Astrocyte (in vitro differentiated cells and primary cell): ENCODE data around the gene USP44. TPM values are rescaled to one million over a fixed set of nuclear protein-coding genes. Genes with fewer than 3 reads are reported as not detected.
"Not testable (repeated sequence)": the region's sequence is repeated elsewhere in the genome, so short reads cannot be mapped to it uniquely, and the experiment has no call there.

Experiments used
- DNase-seq: peaks from one replicate; pipeline ENCODE4 v3.0.0-alpha.2; 2010; ENCODE audit warnings: low read depth
- FAIRE-seq: peaks from 2 replicates; lab custom pipeline; 2011; peaks lifted over from hg19 to GRCh38; lab: Jason Lieb, UNC
- H2AFZ ChIP-seq: 2 replicates; pipeline ENCODE4 v1.6.0; 2012; ENCODE audit warnings: low read depth, low read length, inconsistent platforms
- H3K27ac ChIP-seq: 2 replicates; pipeline ENCODE4 v1.5.1; 2011; ENCODE audit warnings: low read depth, low read length, inconsistent platforms
- H3K27me3 ChIP-seq: 2 replicates; pipeline ENCODE4 v1.6.0; 2011; ENCODE audit warnings: low read length, inconsistent platforms; ENCODE audit not compliant: insufficient read depth
- H3K36me3 ChIP-seq: 2 replicates; pipeline ENCODE4 v1.5.1; 2011; ENCODE audit warnings: low read length, inconsistent platforms; ENCODE audit not compliant: insufficient read depth
- H3K4me1 ChIP-seq: 2 replicates; pipeline ENCODE4 v1.5.1; 2011; ENCODE audit warnings: low read length, inconsistent platforms; ENCODE audit not compliant: insufficient read depth
- H3K4me2 ChIP-seq: 2 replicates; pipeline ENCODE4 v1.6.0; 2012; ENCODE audit warnings: low read length, inconsistent platforms
- H3K4me3 ChIP-seq: 2 replicates; pipeline ENCODE4 v1.5.1; 2011; ENCODE audit warnings: low read depth, mild to moderate bottlenecking, low read length, inconsistent platforms; ENCODE audit not compliant: insufficient read depth
- H3K79me2 ChIP-seq: 2 replicates; pipeline ENCODE4 v1.6.0; 2012; ENCODE audit warnings: mild to moderate bottlenecking, low read length, inconsistent platforms; ENCODE audit not compliant: insufficient read depth
- H3K9ac ChIP-seq: 2 replicates; pipeline ENCODE4 v1.6.0; 2012; ENCODE audit warnings: mild to moderate bottlenecking, low read length, inconsistent platforms
- H3K9me3 ChIP-seq: 2 replicates; pipeline ENCODE4 v1.5.1; 2012; ENCODE audit warnings: low read depth, mild to moderate bottlenecking, low read length, inconsistent platforms; ENCODE audit not compliant: insufficient read depth
- H4K20me1 ChIP-seq: 2 replicates; pipeline ENCODE4 v1.6.0; 2012; ENCODE audit warnings: low read length, inconsistent platforms; ENCODE audit not compliant: insufficient read depth
- H3K27ac Mint-ChIP-seq: one replicate; pipeline ENCODE4 v1.8.0; 2021; ENCODE audit warnings: mild to moderate bottlenecking, mixed read lengths; ENCODE audit not compliant: unreplicated experiment
- H3K27me3 Mint-ChIP-seq: one replicate; pipeline ENCODE4 v1.8.0; 2021; ENCODE audit warnings: low read depth, mixed read lengths; ENCODE audit not compliant: unreplicated experiment
- H3K36me3 Mint-ChIP-seq: one replicate; pipeline ENCODE4 v1.8.0; 2021; ENCODE audit warnings: low read depth, mixed read lengths; ENCODE audit not compliant: unreplicated experiment
- H3K4me1 Mint-ChIP-seq: one replicate; pipeline ENCODE4 v1.8.0; 2021; ENCODE audit warnings: low read depth, mixed read lengths; ENCODE audit not compliant: unreplicated experiment
- H3K4me3 Mint-ChIP-seq: one replicate; pipeline ENCODE4 v1.8.0; 2021; ENCODE audit warnings: mild to moderate bottlenecking, moderate library complexity, mixed read lengths; ENCODE audit not compliant: unreplicated experiment
- H3K9me3 Mint-ChIP-seq: one replicate; pipeline ENCODE4 v1.8.0; 2021; ENCODE audit warnings: mild to moderate bottlenecking, mixed read lengths; ENCODE audit not compliant: unreplicated experiment
- EZH2 ChIP-seq: IDR thresholded peaks from 2 replicates; pipeline ENCODE4 v1.6.1; 2012; ENCODE audit warnings: mild to moderate bottlenecking, low read length, inconsistent platforms; ENCODE audit not compliant: insufficient read depth
- total RNA-seq: library from RNA; stranded (reverse); gene quantifications from 2 replicates; pipeline ENCODE4 v1.2.1, GENCODE V29; 2021
- TF ChIP-seq, protein P1 (sequence below): IDR thresholded peaks from 2 replicates; pipeline ENCODE4 v1.5.1; 2011; ENCODE audit warnings: low read depth, mild to moderate bottlenecking, inconsistent platforms, low read length, moderate library complexity; ENCODE audit not compliant: insufficient read depth

Gene USP44
- total RNA-seq, 1 donor from 2014 or later: 5.4 TPM

- H3K4me3 Mint-ChIP-seq: no peak overlapping the region
- H2AFZ ChIP-seq: no peak overlapping the region
- H3K4me2 ChIP-seq: no peak overlapping the region
- no peak overlapping the region for H3K27ac Mint-ChIP-seq
- peaks cover 39% of the 10 kb centered on the region for H3K36me3 ChIP-seq
- TF ChIP-seq, protein P1, sequence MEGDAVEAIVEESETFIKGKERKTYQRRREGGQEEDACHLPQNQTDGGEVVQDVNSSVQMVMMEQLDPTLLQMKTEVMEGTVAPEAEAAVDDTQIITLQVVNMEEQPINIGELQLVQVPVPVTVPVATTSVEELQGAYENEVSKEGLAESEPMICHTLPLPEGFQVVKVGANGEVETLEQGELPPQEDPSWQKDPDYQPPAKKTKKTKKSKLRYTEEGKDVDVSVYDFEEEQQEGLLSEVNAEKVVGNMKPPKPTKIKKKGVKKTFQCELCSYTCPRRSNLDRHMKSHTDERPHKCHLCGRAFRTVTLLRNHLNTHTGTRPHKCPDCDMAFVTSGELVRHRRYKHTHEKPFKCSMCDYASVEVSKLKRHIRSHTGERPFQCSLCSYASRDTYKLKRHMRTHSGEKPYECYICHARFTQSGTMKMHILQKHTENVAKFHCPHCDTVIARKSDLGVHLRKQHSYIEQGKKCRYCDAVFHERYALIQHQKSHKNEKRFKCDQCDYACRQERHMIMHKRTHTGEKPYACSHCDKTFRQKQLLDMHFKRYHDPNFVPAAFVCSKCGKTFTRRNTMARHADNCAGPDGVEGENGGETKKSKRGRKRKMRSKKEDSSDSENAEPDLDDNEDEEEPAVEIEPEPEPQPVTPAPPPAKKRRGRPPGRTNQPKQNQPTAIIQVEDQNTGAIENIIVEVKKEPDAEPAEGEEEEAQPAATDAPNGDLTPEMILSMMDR: no peak
- TF ChIP-seq EZH2: no peak
- peaks cover 19% of the 10 kb centered on the region for H3K36me3 Mint-ChIP-seq
- no peaks in the 10 kb centered on the region for H3K9me3 ChIP-seq
- FAIRE-seq (no peak), DNase-seq (no peak)
- H4K20me1 ChIP-seq: peaks cover 21% of the 10 kb centered on the region
- no peaks in the 10 kb centered on the region for H3K27me3 ChIP-seq
- H3K4me1 ChIP-seq: no peaks in the 10 kb centered on the region
- H3K27ac ChIP-seq: no peak overlapping the region
- H3K27me3 Mint-ChIP-seq: no peaks in the 10 kb centered on the region
- H3K9ac ChIP-seq: no peak overlapping the region
- no peaks in the 10 kb centered on the region for H3K4me1 Mint-ChIP-seq
- H3K79me2 ChIP-seq: peaks cover 23% of the 10 kb centered on the region
- H3K4me3 ChIP-seq: no peak overlapping the region
- no peaks in the 10 kb centered on the region for H3K9me3 Mint-ChIP-seq
These were observed 58.8 kb downstream of the USP44 start for GRCh38 chr12:95492462-95492861.

DNA sequence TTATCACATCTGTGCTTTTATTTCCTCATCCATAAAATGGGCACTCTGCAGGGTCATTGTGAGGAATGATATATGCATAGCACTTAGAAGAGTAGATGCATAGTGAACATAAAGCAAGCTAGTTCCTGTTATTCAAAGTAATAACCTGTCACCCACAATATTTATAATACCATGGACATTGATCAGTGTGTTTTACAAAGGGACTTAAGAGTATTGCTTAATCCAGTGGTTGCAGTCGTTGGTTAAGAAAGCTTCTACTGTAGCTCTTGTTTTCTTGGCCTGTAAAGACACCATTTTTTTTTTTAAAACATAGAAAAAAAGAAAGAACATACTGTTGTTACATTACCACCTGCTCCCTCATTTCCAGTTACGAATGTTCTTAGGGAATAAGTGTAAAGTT, 64.3 kb downstream of the USP44 start:
- no peaks in the 10 kb centered on the region for H3K4me1 Mint-ChIP-seq
- peaks cover 16% of the 10 kb centered on the region for H3K36me3 ChIP-seq
- H4K20me1 ChIP-seq: peaks cover 30% of the 10 kb centered on the region
- H3K79me2 ChIP-seq: peaks cover 54% of the 10 kb centered on the region
- H3K4me2 ChIP-seq: no peak overlapping the region
- H3K4me3 Mint-ChIP-seq: no peak overlapping the region
- no peak for TF ChIP-seq EZH2
- TF ChIP-seq, protein P1: no peak
- H3K9ac ChIP-seq: no peak overlapping the region
- H3K27me3 Mint-ChIP-seq: no peaks in the 10 kb centered on the region
- no peaks in the 10 kb centered on the region for H3K4me1 ChIP-seq
- H3K9me3 Mint-ChIP-seq: no peaks in the 10 kb centered on the region
- no peak overlapping the region for H3K27ac Mint-ChIP-seq
- no peak overlapping the region for H3K27ac ChIP-seq
- peaks cover 9% of the 10 kb centered on the region for H3K36me3 Mint-ChIP-seq
- H3K4me3 ChIP-seq: no peak overlapping the region
- FAIRE-seq (no peak), DNase-seq (no peak)
- H3K9me3 ChIP-seq: no peaks in the 10 kb centered on the region
- no peaks in the 10 kb centered on the region for H3K27me3 ChIP-seq
- H2AFZ ChIP-seq: no peak overlapping the region

- Histone ChIP-seq H3K79me2 (peaks cover 61% of the 10 kb centered on the region), H3K4me3 (no peak overlapping the region), H3K9ac (no peak overlapping the region), H3K27me3 (no peaks in the 10 kb centered on the region), H3K9me3 (no peaks in the 10 kb centered on the region), H4K20me1 (peaks cover 40% of the 10 kb centered on the region), H3K4me1 (no peaks in the 10 kb centered on the region), H3K27ac (no peak overlapping the region), H3K36me3 (peaks cover 17% of the 10 kb centered on the region), H3K4me2 (no peak overlapping the region), H2AFZ (no peak overlapping the region)
- H3K4me1 Mint-ChIP-seq: peaks cover 16% of the 10 kb centered on the region
- H3K27ac Mint-ChIP-seq: no peak overlapping the region
- H3K36me3 Mint-ChIP-seq: peaks cover 7% of the 10 kb centered on the region
- no peak for DNase-seq
- no peak for TF ChIP-seq EZH2
- TF ChIP-seq, protein P1: no peak
- no peaks in the 10 kb centered on the region for H3K9me3 Mint-ChIP-seq
- H3K4me3 Mint-ChIP-seq: no peak overlapping the region
- no peak for FAIRE-seq
- H3K27me3 Mint-ChIP-seq: no peaks in the 10 kb centered on the region
These were observed 66.8 kb downstream of the USP44 start for GRCh38 chr12:95484524-95484923.

DNA sequence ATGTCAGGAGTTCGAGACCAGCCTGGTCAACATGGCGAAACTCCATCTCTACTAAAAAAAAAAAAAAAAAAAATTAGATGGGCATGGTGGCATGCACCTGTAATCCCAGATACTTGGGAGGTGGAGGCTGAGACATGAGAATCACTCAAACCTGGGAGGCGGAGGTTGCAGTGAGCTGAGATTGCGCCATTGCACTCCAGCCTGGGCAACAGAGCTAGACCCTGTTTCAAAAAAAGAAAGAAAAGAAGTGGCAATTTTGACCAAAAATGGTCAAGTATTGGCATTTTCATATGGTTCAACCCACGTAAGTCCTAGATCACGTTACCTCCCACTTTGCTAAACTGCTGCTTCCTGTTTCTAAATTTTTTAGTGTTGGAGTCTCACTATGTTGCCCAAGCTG, 68.7 kb downstream of the USP44 start:
- H3K36me3 Mint-ChIP-seq: peaks cover 13% of the 10 kb centered on the region
- H3K4me1 Mint-ChIP-seq: peaks cover 16% of the 10 kb centered on the region
- peaks cover 50% of the 10 kb centered on the region for H4K20me1 ChIP-seq
- H3K79me2 ChIP-seq: peaks cover 75% of the 10 kb centered on the region
- H3K4me3 Mint-ChIP-seq, H2AFZ ChIP-seq, FAIRE-seq, H3K27me3 Mint-ChIP-seq, H3K4me1 ChIP-seq, H3K4me3 ChIP-seq, H3K4me2 ChIP-seq, H3K27ac ChIP-seq, H3K9ac ChIP-seq, H3K9me3 Mint-ChIP-seq, H3K27ac Mint-ChIP-seq, H3K27me3 ChIP-seq, H3K9me3 ChIP-seq, DNase-seq: not testable (repeated sequence)
- H3K36me3 ChIP-seq: peaks cover 18% of the 10 kb centered on the region
